ENCODE data around the gene PSPN. TPM values are rescaled to one million over a fixed set of nuclear protein-coding genes. Genes with fewer than 3 reads are reported as not detected.

The PSPN gene
- total RNA-seq, 2 donors from 2014 or later: 1.4 to 2.8 TPM

GRCh38 chr19:6334490-6335285 lies 41.0 kb downstream of the PSPN start:
- DNase-seq (ENCODE audit: low spot score): no peak
- no peak for ATAC-seq (ENCODE audit: insufficient number of reproducible peaks, low FRiP score, low read depth)
- H3K27me3 ChIP-seq (replicated peaks; ENCODE audit: insufficient read depth): no peaks in the 10 kb centered on the region
- no peaks in the 10 kb centered on the region for H3K9me3 ChIP-seq
- no peak overlapping the region for H3K27ac ChIP-seq
- H3K36me3 ChIP-seq: no peaks in the 10 kb centered on the region
- H3K4me1 ChIP-seq (ENCODE audit: control insufficient read depth in 1 of 2, low read depth in 2 of 2): no peaks in the 10 kb centered on the region
- no peak for TF ChIP-seq CTCF (IDR thresholded peaks at IDR 0.05)
- no peak overlapping the region for H3K4me3 ChIP-seq

- H3K27ac ChIP-seq: no peak within 1 kb of the TSS
- no peaks in the 10 kb centered on the region for H3K36me3 ChIP-seq
- no peak for TF ChIP-seq CTCF (IDR thresholded peaks at IDR 0.05)
- DNase-seq (ENCODE audit: low spot score) (no peak), ATAC-seq (ENCODE audit: insufficient number of reproducible peaks, low FRiP score, low read depth) (no peak)
- no peaks in the 10 kb centered on the region for H3K4me1 ChIP-seq (ENCODE audit: control insufficient read depth in 1 of 2, low read depth in 2 of 2)
- H3K4me3 ChIP-seq: no peak within 1 kb of the TSS
- no peaks in the 10 kb centered on the region for H3K27me3 ChIP-seq (replicated peaks; ENCODE audit: insufficient read depth)
- no peaks in the 10 kb centered on the region for H3K9me3 ChIP-seq
Observed at GRCh38 chr19:6333439-6333838, 42.3 kb downstream of the PSPN start, which contains the start of gene ACER1. ACER1 (minus strand) TSS chr19:6333612; CDS start chr19:6333551, 61 bp downstream.

GRCh38 chr19:6326815-6327214 lies 48.9 kb downstream of the PSPN start:
- no peak for TF ChIP-seq CTCF (IDR thresholded peaks at IDR 0.05)
- Histone ChIP-seq H3K36me3 (no peaks in the 10 kb centered on the region), H3K4me1 (ENCODE audit: control insufficient read depth in 1 of 2, low read depth in 2 of 2) (no peaks in the 10 kb centered on the region), H3K4me3 (no peak overlapping the region), H3K27me3 (replicated peaks; ENCODE audit: insufficient read depth) (no peaks in the 10 kb centered on the region), H3K27ac (no peak overlapping the region), H3K9me3 (no peaks in the 10 kb centered on the region)
- ATAC-seq (ENCODE audit: insufficient number of reproducible peaks, low FRiP score, low read depth) (no peak), DNase-seq (ENCODE audit: low spot score) (no peak)

GRCh38 chr19:6325614-6326013 lies 50.1 kb downstream of the PSPN start:
- H3K27me3 ChIP-seq (replicated peaks; ENCODE audit: insufficient read depth): no peaks in the 10 kb centered on the region
- no peaks in the 10 kb centered on the region for H3K9me3 ChIP-seq
- ATAC-seq (ENCODE audit: insufficient number of reproducible peaks, low FRiP score, low read depth): no peak
- DNase-seq (ENCODE audit: low spot score): no peak
- no peak overlapping the region for H3K4me3 ChIP-seq
- H3K27ac ChIP-seq: no peak overlapping the region
- H3K4me1 ChIP-seq (ENCODE audit: control insufficient read depth in 1 of 2, low read depth in 2 of 2): no peaks in the 10 kb centered on the region
- TF ChIP-seq CTCF (IDR thresholded peaks at IDR 0.05): no peak
- H3K36me3 ChIP-seq: no peaks in the 10 kb centered on the region

Other genes starting within 250 kb of the PSPN start
- 1 to 10 TPM in 1 of 2 donors, not detected in 1; 1.6 TPM for gene ACSBG2, start 240.3 kb downstream of the PSPN start, total RNA-seq
- gene MLLT1, start 96.0 kb downstream of the PSPN start, total RNA-seq: 10 to 100 TPM; 23.0 to 31.4 TPM
- gene ACER1, start 42.3 kb downstream of the PSPN start, total RNA-seq: not detected
- 10 to 100 TPM; 39.0 to 53.2 TPM for gene CLPP, start 14.4 kb downstream of the PSPN start, total RNA-seq
- gene ALKBH7, start 3.1 kb downstream of the PSPN start, total RNA-seq: 10 to 100 TPM; 29.1 to 37.6 TPM
- gene GTF2F1, start 17.2 kb upstream of the PSPN start, total RNA-seq: 10 to 100 TPM; 22.7 to 27.7 TPM
- 100 to 1,000 TPM in 1 of 2 donors, 10 to 100 TPM in 1; 98.4 to 111 TPM for gene KHSRP, start 48.9 kb upstream of the PSPN start, total RNA-seq
- gene SLC25A41, start 57.8 kb upstream of the PSPN start, total RNA-seq: under 1 TPM in 1 of 2 donors, not detected in 1; 0.71 TPM
- gene SLC25A23, start 83.9 kb upstream of the PSPN start, total RNA-seq: 10 to 100 TPM; 89.6 to 97.1 TPM
- 1 to 10 TPM in 1 of 2 donors, under 1 TPM in 1; 0.54 to 2.1 TPM for gene CRB3, start 88.3 kb upstream of the PSPN start, total RNA-seq
- gene DENND1C, start 105.9 kb upstream of the PSPN start, total RNA-seq: 1 to 10 TPM; 2.7 to 3.9 TPM
- gene TUBB4A, start 126.4 kb upstream of the PSPN start, total RNA-seq: not detected
- 1 to 10 TPM in 1 of 2 donors, under 1 TPM in 1; 0.27 to 1.8 TPM for gene TNFSF9, start 155.1 kb upstream of the PSPN start, total RNA-seq
- not detected for gene CD70, start 215.2 kb upstream of the PSPN start, total RNA-seq

Data from thoracic aorta (tissue), 2 donors.